CD14-positive monocyte (primary cell): Measurements from ENCODE around the gene DDX5. TPM values are rescaled to one million over a fixed set of nuclear protein-coding genes. Genes with fewer than 3 reads are reported as not detected.

Experiments used
- DNase-seq, 3 donors: peaks; one replicate each; pipeline ENCODE4 v3.0.0-alpha.2; 2011 to 2022
- H2AFZ ChIP-seq: 2 replicates; pipeline ENCODE4 v1.6.0; 2012; ENCODE audit warnings: mild to moderate bottlenecking, low read depth, low read length, inconsistent platforms; ENCODE audit not compliant: insufficient read depth, poor library complexity, severe bottlenecking
- H3K27ac ChIP-seq, 2 donors: 1 replicate in 1 of 2; 2 replicates in 1 of 2; pipeline ENCODE4 v1.5.1; 2012 to 2013; ENCODE audit warnings: low read length in 2 of 2, control low read depth in 1 of 2, inconsistent platforms in 1 of 2, low read depth in 1 of 2, mild to moderate bottlenecking in 1 of 2
- H3K27me3 ChIP-seq, 2 donors: one replicate each; pipeline versions ENCODE4 v1.6.0 to v1.6.1; 2011 to 2013; ENCODE audit warnings: low read length in 2 of 2; ENCODE audit not compliant: control insufficient read depth in 2 of 2, insufficient read depth in 2 of 2
- H3K36me3 ChIP-seq, 2 donors: replicated peaks in 1 of 2; 1 replicate in 1 of 2; 2 replicates in 1 of 2; pipeline versions ENCODE4 v1.5.1 to v1.6.1; 2012 to 2013; ENCODE audit warnings: low read length in 2 of 2, control low read depth in 1 of 2, inconsistent platforms in 1 of 2, mild to moderate bottlenecking in 1 of 2; ENCODE audit not compliant: insufficient read depth in 2 of 2, control insufficient read depth in 1 of 2
- H3K4me1 ChIP-seq, 2 donors: 1 replicate in 1 of 2; 2 replicates in 1 of 2; pipeline versions ENCODE4 v1.5.1 to v1.6.1; 2012 to 2013; ENCODE audit warnings: low read length in 2 of 2, control low read depth in 1 of 2, inconsistent platforms in 1 of 2, mild to moderate bottlenecking in 1 of 2, moderate library complexity in 1 of 2; ENCODE audit not compliant: insufficient read depth in 2 of 2, control insufficient read depth in 1 of 2
- H3K4me2 ChIP-seq: replicated peaks from 2 replicates; pipeline ENCODE3; 2012; ENCODE audit warnings: low read length, moderate library complexity, mild to moderate bottlenecking; ENCODE audit not compliant: poor library complexity, severe bottlenecking; ENCODE audit errors: extremely low read depth
- H3K4me3 ChIP-seq, 3 experiments: fragments of 200-600 bp in 1 of 3; sonication (generic) in 1 of 3; replicated peaks in 1 of 3; 1 replicate in 2 of 3; 2 replicates in 1 of 3; pipeline ENCODE4 v1.5.1; 2011 to 2013; ENCODE audit warnings: low read length in 3 of 3, mild to moderate bottlenecking in 3 of 3, control low read depth in 2 of 3, low read depth in 2 of 3, inconsistent platforms in 1 of 3, moderate library complexity in 1 of 3
- H3K79me2 ChIP-seq: 2 replicates; pipeline ENCODE4 v1.6.0; 2012; ENCODE audit warnings: mild to moderate bottlenecking, control low read depth, inconsistent platforms, low read length, moderate library complexity; ENCODE audit not compliant: insufficient read depth
- H3K9ac ChIP-seq: 2 replicates; pipeline ENCODE4 v1.6.0; 2017; ENCODE audit warnings: low read length, mild to moderate bottlenecking; ENCODE audit not compliant: insufficient read depth, poor library complexity, severe bottlenecking
- H3K9me3 ChIP-seq, 2 donors: replicated peaks in 1 of 2; 1 replicate in 1 of 2; 2 replicates in 1 of 2; pipeline versions ENCODE4 v1.5.1 to v1.6.1; 2012 to 2013; ENCODE audit warnings: low read length in 2 of 2, control low read depth in 1 of 2; ENCODE audit not compliant: control insufficient read depth in 1 of 2, insufficient read depth in 1 of 2
- H4K20me1 ChIP-seq: 2 replicates; pipeline ENCODE4 v1.6.0; 2012; ENCODE audit warnings: mild to moderate bottlenecking, low read length, control low read depth, moderate library complexity; ENCODE audit not compliant: insufficient read depth
- H3K27ac Mint-ChIP-seq, 7 donors: one replicate each; pipeline ENCODE4 v1.8.0; 2020; ENCODE audit warnings: mild to moderate bottlenecking in 7 of 7, mixed read lengths in 7 of 7, moderate library complexity in 6 of 7, inconsistent platforms in 2 of 7
- H3K27me3 Mint-ChIP-seq, 3 donors: one replicate each; pipeline ENCODE4 v1.8.0; 2021 to 2022; ENCODE audit warnings: low read depth in 3 of 3, mild to moderate bottlenecking in 3 of 3, mixed read lengths in 3 of 3, moderate library complexity in 3 of 3, inconsistent platforms in 1 of 3
- H3K36me3 Mint-ChIP-seq, 2 donors: one replicate each; pipeline ENCODE4 v1.8.0; 2020; ENCODE audit warnings: mixed read lengths in 2 of 2, inconsistent platforms in 1 of 2, mild to moderate bottlenecking in 1 of 2
- H3K4me1 Mint-ChIP-seq: one replicate; pipeline ENCODE4 v1.8.0; 2020; ENCODE audit warnings: mild to moderate bottlenecking, mixed read lengths
- H3K4me3 Mint-ChIP-seq, 2 donors: one replicate each; pipeline ENCODE4 v1.8.0; 2020; ENCODE audit warnings: mild to moderate bottlenecking in 2 of 2, mixed read lengths in 2 of 2, moderate library complexity in 1 of 2
- H3K9me3 Mint-ChIP-seq, 7 donors: one replicate each; pipeline ENCODE4 v1.8.0; 2020 to 2022; ENCODE audit warnings: mixed read lengths in 7 of 7, mild to moderate bottlenecking in 6 of 7, moderate library complexity in 6 of 7, inconsistent platforms in 2 of 7
- CTCF ChIP-seq: fragments of 200-600 bp; IDR thresholded peaks from one replicate; pipeline ENCODE4 v1.8.0; 2022; ENCODE audit warnings: antibody characterized with exemption, mild to moderate bottlenecking
- WGBS: methylation state at CpG from one replicate; pipeline ENCODE4 v1.1.5; 2013; ENCODE audit warnings: missing lambda C conversion rate; ENCODE audit not compliant: insufficient coverage; 5-methylcytosine and 5-hydroxymethylcytosine counted together
- intact Hi-C, 2 donors: fragments of 100-400 bp; cut with micrococcal nuclease; formaldehyde crosslinking; loops; one replicate each; pipeline versions ENCODE4 v1.15.0 to v1.15.1; 2023
- polyA plus RNA-seq, 3 donors: library from polyadenylated mRNA; depleted of rRNA in 1 of 3; unstranded in 2 of 3; stranded (reverse) in 1 of 3; fragments of 300-500 nt in 2 of 3; fragments of >200 nt in 1 of 3; fragmentation: Illumina TruSeq in 2 of 3; gene quantifications; 1 replicate in 2 of 3; 2 replicates in 1 of 3; pipeline ENCODE4 v1.2.3, GENCODE V29; 2012 to 2021

The DDX5 gene
- polyA plus RNA-seq, 3 donors, result 642 to 2,061 (median 777) TPM

- H3K4me1 ChIP-seq, result no peaks in the 10 kb centered on the region
- no peaks in the 10 kb centered on the region for H3K27me3 ChIP-seq
- Mint-ChIP-seq H3K36me3 (peaks cover 61 to 77% of the 10 kb centered on the region in 2 donors), H3K9me3 (no peaks in the 10 kb centered on the region), H3K27me3 (peaks cover 0 to 2% (median 0%) of the 10 kb centered on the region in 3 donors), H3K27ac (no peak overlapping the region), H3K4me1 (no peaks in the 10 kb centered on the region), H3K4me3 (no peak overlapping the region)
- H2AFZ ChIP-seq, result no peak overlapping the region
- H3K9me3 ChIP-seq, result no peaks in the 10 kb centered on the region
- peaks cover 72 to 96% of the 10 kb centered on the region in 2 donors for H3K36me3 ChIP-seq
- H3K4me3 ChIP-seq, result no peak overlapping the region
- H4K20me1 ChIP-seq, result peaks cover 3% of the 10 kb centered on the region
- TF ChIP-seq CTCF, result no peak
- no peak overlapping the region for H3K4me2 ChIP-seq
- no peak for DNase-seq
- WGBS, result no CpG with 5 or more reads among the region's 2 CpGs
- intact Hi-C loops, result no loop called here
- H3K9ac ChIP-seq, result no peak overlapping the region
- H3K27ac ChIP-seq, result no peak overlapping the region
- no peaks in the 10 kb centered on the region for H3K79me2 ChIP-seq
Measured at GRCh38 chr17:64544742-64545141, 38.7 kb upstream of the DDX5 start.

DNA sequence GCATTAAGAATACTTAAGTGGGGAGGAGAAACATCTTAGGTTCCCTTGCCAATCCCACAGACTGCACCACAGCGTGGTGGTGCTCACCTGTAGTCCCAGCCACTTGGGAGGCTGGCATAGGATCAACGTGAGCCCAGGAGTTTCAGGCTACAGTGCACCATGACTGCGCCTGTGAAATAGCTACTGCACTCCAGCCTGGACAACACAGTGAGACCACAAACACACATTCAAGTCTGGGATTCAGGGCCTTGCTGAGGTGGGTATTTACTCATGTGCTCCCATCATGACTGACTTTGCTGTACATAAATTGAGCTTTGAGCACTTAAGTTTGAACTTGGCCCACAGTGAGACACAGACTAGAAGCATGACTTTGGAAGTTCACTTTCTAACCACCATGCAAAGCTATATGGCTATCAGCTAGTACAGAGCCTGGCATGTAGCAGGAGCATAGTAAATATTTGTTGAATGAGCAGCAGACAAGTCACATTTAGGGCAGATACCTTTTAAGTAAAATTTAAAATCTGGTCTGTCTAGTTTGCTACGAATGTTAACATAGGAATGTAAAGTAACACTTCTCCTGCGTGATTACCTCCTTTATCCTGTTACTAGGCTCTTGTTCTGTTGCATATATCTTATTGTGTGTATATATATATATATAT lies 34.2 kb upstream of the DDX5 start:
- no peak for TF ChIP-seq CTCF
- WGBS, result 94% methylated on average over 2 of the region's 5 CpGs
- H3K79me2 ChIP-seq, result no peaks in the 10 kb centered on the region
- H3K9me3 ChIP-seq, result no peaks in the 10 kb centered on the region
- no peak overlapping the region for H3K4me3 ChIP-seq
- H3K4me1 Mint-ChIP-seq, result no peaks in the 10 kb centered on the region
- H3K9me3 Mint-ChIP-seq, result peaks cover 0 to 2% (median 0%) of the 10 kb centered on the region in 7 donors
- H3K4me1 ChIP-seq, result no peaks in the 10 kb centered on the region
- H3K9ac ChIP-seq, result no peak overlapping the region
- H3K27ac ChIP-seq, result no peak overlapping the region
- no peaks in the 10 kb centered on the region for H3K27me3 ChIP-seq
- peaks cover 75 to 96% of the 10 kb centered on the region in 2 donors for H3K36me3 ChIP-seq
- no peak overlapping the region for H3K4me2 ChIP-seq
- no peak overlapping the region for H3K4me3 Mint-ChIP-seq
- DNase-seq, result no peak
- H2AFZ ChIP-seq, result no peak overlapping the region
- no peaks in the 10 kb centered on the region for H3K27me3 Mint-ChIP-seq
- H4K20me1 ChIP-seq, result peaks cover 3% of the 10 kb centered on the region
- peaks cover 66 to 79% of the 10 kb centered on the region in 2 donors for H3K36me3 Mint-ChIP-seq
- intact Hi-C loops, result no loop called here
- H3K27ac Mint-ChIP-seq, result peak overlapping the region in 1 of 7 donors; percentile 46
